ENCODE results near the gene LRRC49.
A peak's percentile ranks its signal among the peaks of the same experiment; 100 is the strongest.
"Not testable (repeated sequence)": the region's sequence is repeated elsewhere in the genome, so short reads cannot be mapped to it uniquely, and the experiment has no call there.

Gene LRRC49

DNA sequence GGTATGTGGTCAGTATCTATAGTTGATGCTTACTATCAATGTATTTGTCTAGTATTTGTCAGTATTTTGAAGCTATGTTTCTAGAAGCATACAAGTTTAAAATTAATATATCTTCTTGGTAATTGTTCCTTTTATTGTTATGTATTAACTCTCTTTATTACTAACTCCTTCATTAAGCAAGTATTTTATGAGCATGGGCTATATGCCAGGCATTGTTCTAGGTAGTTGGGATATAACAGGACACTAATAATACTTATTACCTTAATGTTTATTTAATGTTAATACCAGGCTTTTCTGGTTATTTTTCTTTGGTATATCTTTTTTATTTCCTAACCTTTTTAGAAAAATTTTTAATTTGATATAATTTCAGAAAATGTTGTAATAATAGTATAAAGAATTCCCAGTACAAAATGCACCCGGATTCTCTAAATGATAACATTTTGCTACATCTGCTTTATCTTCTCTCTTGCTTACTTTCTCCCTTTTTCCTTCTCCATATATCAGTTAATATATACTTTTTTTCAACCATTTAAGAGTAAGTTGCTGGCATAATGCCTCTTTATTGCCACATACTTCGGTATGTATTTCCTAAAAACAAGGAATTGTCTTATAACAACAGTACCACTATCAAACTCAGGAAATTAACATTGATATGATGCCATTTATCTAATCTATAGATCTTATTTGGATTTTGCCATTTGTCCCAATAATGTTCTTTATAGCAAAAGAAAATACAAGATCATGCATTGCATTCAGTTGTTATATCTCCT, 30.9 kb downstream of the LRRC49 start:
- DNase-seq, result no peak

DNA sequence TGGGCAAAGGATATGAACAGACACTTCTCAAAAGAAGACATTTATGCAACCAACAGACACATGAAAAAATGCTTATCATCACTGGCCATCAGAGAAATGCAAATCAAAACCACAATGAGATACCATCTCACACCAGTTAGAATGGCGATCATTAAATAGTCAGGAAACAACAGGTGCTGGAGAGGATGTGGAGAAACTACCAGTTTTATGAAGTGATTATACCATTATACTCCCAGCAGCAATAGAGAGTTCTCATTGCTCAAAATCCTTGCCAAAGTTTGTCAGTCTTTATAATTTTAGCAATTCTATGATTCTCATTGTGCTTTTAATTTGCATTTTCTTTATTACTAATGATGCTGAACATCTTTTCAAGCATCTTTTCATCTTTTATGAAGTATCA, 34.3 kb downstream of the LRRC49 start:
- DNase-seq, result not testable (repeated sequence)

DNA sequence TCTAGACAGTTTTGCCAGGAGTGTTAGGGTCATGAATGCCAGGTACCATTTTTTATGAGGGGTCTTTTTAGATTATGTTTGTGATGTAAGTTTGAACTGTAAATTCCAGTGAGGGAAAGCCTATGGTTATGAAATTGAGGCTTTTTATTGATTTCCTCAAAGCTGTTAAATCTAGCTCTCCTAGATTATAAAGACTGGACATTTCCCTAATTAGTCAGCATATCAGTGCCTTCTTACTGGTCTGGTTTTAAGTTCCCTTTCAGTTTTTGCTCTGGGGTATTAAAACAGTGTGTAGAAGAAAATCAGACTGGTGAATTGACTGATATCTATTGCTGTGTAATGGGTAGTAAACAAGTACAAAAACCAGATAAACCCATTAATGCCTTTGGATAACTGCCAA, 39.2 kb downstream of the LRRC49 start:
- no peak for DNase-seq

DNA sequence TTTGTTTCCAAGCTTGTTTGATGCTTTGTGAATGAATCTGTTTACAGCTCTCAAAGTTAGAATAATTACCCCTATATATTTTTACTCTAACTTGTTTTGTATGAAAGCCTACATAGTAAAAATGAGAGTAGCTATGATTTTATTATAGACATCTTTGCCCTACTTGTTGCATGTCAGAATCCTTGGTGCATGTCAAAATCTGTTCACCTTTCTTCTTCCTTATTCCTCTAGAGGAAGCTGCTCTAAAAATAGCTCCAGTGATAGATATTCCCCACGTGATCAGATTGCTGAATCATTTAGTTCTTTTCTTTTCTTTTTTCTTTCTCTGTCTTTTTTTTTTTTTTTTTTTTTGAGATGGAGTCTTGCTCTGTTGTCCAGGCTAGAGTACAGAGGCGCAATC, 39.8 kb downstream of the LRRC49 start:
- no peak for DNase-seq

DNA sequence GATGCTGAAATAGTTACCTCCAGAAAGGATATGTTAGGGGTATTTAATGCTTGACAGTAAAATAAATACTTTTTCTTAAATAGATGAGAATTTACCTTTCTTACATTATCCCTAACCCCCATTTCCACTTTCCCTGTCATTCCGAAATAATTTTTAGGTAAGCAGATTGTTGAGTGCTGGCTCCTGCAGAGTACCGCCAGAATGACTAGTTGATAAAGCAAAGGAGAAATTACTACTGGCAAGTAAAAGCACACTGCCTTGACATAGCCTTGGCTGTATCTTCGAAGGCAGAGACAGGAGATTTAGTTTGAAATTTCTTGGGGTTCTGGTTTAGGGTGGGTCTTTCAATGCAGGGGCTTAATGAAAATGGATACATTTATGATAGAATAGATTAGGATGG, 40.8 kb downstream of the LRRC49 start:
- no peak for DNase-seq

DNA sequence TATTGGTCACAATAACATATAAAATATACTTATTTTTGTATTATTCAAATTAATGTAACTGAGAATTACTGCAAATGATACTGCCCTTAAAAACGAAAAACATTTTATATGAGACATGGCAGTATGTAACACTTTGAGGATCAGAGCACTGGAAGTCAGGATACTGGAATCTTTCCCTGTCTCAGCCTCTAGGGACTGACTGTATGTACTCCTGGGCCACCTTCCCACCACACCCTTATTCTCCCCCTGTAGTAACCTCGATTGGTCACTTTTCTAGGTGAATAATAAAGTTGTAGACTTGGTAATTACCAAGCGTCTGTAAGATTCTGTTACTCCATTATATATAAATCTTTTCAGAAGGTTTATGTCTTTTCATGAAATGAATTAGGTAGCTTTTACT, 43.0 kb downstream of the LRRC49 start:
- no peak for DNase-seq

DNA sequence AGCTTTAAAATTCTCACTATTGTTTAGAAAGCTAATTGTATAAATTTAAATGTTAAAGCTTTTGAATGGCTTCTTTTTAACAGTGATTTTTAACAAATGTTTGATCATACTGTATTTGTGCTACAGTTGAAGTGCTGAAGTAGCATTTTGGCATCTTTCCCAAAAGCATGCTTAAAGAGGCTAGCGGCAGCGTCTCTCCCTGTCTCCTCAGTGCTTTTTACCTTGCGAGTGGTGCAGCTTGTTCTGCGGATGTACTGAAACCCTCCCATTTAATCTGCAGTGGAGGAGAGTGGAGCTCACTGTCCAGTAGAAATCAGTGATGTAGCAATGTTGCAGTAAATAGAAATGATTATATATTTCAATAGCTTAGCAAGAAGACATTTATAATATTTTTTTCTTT, 43.7 kb downstream of the LRRC49 start:
- peak; percentile 40 to 49 for DNase-seq

DNA sequence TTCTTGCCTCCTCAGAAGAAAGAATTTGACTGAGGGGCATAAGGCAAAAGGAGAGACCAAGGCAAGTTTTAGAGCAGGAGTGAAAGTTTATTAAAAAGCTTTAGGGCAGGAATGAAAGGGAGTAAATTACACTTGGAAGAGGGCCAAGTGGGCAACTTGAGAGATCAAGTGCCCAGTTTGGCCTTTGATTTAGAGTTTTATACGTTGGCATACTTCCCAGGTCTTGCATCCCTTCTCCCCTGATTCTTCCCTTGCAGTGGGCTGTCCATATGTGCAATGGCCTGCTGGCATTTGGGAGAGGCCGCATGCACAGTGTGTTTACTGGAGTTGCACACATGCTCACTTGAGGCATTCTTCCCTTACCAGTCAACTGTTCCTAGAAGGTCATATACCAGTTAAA, 50.7 kb downstream of the LRRC49 start:
- not testable (repeated sequence) for DNase-seq

DNA sequence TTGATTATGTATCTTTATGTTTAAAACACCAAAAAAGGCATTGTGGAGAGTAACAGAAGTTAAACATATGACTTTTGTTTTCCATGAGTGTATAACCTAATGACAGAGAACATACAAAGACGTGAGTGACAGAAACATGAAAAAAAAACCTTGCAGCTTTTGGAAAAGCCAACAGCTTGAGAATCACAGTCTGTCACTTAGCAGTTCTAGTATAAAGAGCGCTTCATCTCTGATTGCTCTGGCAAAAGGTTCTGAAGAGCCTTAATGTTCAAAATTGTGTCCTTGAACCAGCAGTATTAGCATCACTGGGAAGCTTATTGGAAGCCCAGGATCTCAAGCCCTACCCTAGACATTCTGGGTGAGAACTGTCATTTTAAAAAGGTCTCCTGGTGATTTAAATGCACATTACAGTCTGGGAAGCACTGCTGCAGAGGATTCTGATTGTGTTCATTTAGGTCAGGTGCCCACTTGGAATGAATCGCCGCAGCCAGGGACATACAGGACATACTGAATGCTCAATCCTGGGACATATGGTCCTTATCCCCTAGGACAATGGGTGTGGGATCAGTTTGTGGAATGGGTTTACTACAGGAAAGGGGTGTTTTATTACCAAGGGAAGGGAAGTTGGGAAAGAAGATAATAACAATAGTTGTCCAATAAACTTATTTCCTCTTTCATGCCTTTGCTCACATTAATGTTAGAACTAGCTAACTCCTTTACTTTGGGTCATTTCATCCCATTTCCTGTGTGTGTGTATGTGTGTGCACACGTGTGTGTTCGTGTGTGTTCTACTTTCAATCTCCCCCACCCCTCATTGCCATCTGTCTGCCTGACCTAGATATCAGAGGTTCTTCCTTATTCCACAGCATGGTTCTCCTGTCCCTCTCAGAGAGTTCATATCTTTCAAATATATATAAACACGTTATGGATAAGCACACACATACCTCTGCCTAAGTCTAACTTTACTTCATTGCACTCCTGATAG, 55.0 kb downstream of the LRRC49 start:
- no peak for DNase-seq

DNA sequence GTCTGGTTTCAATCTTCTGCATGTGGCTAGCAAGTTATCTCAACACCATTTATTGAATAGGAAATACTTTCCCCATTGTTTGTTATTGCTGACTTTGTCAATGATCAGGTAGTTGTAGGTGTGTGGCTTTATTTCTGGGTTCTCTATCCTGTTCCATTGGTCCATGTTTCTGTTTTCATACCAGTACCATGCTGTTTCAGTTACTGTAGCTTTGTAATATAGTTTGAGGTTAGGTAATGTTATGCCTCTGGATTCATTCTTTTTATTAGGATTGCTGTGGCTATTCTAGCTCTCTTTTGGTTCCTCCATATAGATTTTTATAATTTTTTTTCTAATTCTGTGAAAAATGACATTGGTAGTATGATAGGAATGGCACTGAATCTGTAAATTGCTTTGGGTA, 58.3 kb downstream of the LRRC49 start:
- no peak for DNase-seq

DNA sequence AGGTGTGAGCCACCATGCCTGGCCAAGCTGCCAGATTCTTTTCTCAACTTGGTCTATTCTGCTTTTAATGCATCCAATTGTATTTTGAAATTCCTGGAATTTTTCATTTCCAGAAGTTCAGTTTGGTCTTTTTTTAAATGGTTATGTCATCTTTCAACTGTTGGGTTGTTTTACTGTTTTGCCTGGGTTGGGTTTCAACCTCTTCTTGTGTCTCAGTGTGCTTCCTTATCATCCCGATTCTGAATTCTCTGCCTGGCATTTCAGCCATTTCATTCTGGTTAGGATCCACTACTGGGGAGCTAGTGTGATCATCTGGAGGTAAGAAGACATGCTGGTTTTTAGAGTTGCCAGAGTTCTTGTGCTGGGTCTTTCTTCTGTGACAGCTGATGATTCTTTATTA, 61.5 kb downstream of the LRRC49 start:
- no peak for DNase-seq

DNA sequence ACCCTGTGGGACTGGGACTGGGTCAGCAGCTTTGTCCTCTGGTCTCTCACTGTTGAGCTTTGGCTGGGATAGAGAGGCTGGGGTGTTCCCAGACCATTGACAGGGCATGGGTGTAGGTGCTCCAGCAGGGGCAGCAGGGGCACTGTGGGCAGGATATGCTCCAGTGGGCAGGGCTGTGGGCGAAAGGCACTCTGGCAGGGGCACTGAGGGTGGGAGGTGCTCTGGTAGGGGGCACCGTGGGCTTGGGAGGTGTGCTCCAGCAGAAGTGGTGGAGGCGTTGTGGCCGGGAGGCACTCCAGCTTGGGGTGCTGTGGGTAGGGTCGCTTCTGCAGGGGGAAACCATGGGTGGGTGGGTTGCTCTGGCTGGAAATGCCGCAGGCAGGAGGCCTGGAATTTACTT, 62.1 kb downstream of the LRRC49 start:
- DNase-seq, result no peak

DNA sequence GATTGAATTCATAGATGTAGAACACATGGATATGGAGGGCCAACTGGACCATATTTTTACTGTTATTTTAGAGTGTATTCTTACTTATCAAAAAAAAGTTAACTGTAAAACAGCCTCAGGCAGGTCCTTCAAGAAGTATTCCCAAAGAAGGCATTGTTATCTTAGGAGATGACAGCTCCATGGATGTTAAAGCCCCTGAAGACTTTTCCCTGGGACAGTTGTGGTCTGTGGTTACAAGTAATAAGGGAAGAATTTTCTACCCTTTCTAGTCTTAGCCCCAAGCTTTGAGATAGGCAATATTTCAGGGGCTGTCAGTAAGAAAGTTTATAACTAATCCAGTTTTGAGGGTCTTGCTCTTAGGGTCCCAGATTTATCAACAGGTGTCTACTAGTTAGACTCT, 62.5 kb downstream of the LRRC49 start:
- DNase-seq, result no peak

DNA sequence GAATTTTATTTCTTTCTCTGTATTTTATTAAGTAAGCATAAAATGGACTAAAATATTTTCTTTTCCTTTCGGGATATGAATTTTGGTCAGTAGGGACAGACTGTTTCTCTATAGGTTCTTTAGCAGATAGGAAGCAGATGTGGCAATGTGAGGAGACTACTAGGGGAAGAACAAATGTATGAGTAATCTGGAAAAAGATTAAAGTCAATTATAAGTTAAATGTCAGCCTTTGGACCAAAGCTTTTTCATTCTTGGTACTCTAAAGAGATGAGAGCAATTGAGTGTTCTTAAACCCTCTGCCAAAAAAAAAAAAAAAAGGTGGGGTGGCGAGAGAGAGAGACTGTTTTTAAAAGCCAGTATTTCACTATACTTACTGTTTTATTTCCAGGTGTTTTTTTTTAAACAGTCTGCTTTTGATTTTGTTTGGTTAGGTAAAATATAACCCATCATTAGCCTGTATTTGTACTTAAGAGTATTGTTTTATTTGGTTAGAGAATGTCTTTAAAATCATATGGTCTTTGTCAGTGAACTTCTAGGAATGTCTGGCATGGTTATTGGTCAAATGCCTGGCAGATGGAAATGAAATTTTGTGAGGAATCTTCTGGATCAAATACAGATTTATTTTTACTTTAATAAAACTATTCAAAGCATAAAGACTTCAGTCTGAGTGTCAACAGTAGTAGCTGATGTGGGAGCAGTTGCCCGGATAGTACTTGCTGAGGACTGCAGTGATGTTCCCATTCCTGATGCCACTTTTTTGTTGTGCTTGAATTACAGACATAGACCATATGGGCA, 63.8 kb downstream of the LRRC49 start:
- DNase-seq, result no peak

DNA sequence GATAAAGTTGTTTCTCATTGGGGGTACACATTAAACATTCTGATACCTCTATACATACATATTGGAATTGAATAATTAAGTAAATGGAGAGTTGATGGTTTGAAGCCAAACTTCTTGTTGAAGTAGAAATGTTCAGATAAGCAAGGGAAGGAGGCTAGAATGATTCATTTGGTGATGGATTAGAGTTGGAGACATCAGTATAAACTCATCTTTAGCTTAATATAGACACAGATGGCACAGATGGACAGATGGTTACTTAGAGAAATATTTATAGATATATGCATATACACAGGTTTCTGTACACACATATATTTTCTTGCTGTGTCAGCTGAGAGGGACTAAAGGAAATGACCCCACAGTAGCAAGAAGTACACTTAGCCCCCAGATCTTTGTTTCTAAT, 69.5 kb downstream of the LRRC49 start:
- no peak for DNase-seq

DNA sequence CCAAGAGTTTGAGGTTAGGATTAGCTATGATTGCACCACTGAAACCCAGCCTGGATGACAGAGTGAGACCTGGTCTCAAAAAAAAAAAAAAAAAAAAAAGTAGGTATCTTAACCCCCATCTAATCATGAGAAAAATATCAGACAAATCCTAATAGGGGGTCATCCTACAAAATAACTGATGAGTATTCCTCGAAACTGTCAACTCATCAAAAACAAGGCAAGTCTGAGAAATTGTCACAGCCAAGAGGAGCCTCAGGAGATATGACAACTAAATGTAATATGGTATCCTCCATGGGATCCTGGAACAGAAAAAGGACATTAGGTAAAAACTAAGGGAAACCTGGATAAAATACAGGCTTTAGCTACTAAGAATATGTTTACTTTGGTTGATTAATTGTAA, 70.6 kb downstream of the LRRC49 start:
- DNase-seq, result no peak

DNA sequence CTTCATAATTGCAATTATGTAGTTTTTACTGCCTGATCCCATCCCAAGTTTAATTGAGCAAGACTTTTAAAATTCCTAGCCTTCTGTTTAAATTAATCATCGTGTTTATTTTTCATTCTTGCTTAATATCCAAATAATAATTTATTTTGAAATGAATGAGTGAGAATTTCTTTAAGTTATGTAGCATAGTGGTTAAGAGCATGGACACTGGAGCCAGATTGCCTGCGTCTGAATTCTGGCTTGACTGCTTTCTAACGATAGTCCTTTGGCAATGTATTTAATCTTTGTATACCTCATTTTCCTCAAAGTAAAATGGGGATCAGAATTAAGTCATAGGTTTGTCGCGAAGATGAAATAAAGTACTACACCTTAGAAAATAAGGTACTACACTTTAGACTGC, 71.4 kb downstream of the LRRC49 start:
- DNase-seq, result no peak

DNA sequence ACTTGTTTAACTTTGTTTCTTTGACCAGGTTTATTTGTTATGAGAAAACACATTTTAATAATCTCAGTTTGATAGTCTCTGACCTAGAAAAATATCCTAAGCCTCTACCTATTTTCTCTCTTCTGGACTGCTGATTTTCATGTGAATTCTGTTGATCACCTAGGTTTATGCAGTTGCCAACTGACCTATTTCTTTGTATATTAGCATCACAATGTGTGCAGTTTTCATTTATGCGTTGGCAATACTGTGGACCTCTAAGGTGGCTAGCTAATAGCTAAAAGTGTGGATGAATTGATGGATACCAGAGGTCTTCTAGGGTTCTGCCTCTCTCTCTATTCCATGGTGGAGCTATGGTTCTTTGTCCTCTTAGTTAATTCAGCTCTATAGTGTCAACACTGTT, 72.1 kb downstream of the LRRC49 start:
- DNase-seq, result no peak

DNA sequence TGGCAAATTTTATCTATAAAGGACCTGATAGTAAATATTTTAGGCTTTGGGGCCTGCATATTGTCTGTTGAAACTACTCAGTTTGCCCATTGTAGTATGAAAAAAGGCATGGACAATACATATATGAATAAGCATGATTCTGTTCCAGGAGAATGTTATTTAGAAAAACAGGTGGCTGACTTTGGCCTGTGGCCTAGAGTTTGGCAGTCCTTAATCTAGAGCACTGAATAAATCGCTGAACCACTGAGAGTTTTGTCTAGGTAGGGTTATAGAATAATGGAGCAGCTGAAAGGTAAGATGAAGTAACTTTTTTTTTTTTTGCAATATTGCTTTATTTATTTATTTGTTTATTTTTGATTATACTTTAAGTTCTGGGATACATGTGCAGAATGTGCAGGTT, 75.0 kb downstream of the LRRC49 start:
- DNase-seq, result no peak

DNA sequence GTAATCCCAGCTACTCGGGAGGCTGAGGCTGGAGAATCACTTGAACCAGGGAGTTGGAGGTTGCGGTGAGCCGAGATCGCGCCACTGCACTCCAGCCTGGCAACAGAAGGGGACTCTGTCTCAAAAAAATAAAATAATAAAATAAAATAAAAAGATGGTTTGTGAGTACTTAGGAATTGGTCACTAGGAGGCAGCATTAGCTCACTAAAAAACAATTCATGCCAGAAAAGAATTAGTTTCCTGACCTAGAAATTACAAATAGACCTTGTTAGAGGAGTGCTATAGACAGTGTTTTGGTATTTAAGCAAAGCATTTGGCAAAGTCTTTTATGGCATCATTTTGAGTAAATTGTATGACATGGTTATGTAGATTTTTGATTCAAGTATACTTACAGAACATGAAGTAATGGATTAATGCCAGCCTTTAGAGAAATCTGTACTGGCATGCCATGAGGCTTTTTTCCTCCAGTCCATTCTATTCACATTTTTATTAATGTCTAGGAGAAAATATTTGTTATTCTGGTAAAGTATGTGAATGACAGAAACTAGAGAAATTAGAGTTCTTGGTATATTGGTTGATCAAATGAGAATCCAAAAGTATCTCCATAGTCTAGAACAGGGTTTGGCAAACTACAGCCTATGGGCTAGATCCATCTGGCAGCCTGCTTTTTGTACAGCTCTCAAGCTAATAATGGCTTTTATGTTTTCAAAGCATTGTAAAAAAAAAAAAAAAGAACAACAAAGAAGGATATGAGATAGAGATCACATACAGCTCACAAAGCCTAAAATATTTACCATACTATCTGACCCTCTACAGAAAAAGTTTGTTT, 81.6 kb downstream of the LRRC49 start:
- no peak for DNase-seq

DNA sequence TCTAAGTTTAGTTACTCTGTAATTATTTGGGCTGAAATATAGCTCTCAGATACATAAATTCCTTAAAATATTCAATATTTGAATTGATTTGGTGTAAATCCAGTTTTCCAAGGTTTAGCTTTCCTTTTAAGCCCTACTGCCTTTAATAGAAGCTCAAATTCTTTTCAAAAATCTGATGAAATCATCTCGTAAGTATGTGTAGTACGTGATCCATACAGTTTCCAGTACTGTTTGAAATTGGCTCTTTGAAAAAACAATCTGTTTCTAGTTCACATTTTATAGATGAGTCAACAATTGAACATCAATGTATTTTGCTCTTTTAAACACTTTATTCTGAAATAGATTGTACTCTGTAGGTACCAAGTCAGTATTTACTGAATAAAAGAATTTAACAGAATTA, 84.2 kb downstream of the LRRC49 start:
- no peak for DNase-seq

DNA sequence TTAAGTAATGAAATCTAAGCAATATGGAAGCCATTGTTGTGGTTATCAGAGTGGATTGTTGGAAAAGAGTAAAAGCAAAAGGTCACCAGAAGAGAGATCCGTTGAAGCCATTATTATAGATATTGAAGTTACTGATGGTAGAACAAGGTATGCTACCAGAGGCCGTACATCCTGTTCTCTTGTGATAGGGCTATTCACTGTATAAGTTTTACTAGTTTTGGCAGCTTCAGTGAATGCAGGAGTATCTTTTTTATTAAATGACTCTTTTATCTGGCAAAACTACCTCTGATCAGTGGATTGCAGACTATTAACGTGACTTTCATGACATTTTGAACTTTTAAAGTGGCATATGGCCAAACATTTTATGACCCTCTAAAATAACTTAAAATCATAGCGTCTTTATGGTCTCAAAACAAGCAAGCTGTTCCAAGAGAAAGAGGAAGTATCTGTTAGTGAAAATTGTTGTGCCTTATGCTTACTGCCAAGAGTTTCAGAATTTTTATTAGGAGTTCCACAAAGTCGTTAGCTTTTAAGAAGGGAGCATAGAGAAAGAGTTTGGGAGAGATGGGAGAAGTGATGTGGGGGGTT, 102.9 kb downstream of the LRRC49 start:
- no peak for DNase-seq
